KMS-11 (cell line): ENCODE data around the gene PRKAG3.

Source experiments
- H2AFZ ChIP-seq: fragments of 200-600 bp; sonication (generic); 2 replicates; pipeline ENCODE4 v1.6.1; 2016; ENCODE audit warnings: antibody characterized with exemption, mixed run types, low read depth
- H3K27ac ChIP-seq: fragments of 200-600 bp; sonication (generic); 2 replicates; pipeline ENCODE4 v1.6.1; 2016; ENCODE audit warnings: mild to moderate bottlenecking, mixed run types
- H3K27me3 ChIP-seq: fragments of 200-600 bp; sonication (generic); 2 replicates; pipeline ENCODE4 v1.6.1; 2017; ENCODE audit warnings: mild to moderate bottlenecking, low read depth, mixed run types, moderate library complexity; ENCODE audit not compliant: insufficient read depth
- H3K36me3 ChIP-seq: fragments of 200-600 bp; sonication (generic); 2 replicates; pipeline ENCODE4 v1.6.1; 2017; ENCODE audit warnings: mild to moderate bottlenecking, mixed run types; ENCODE audit not compliant: insufficient read depth
- H3K4me1 ChIP-seq: fragments of 200-600 bp; sonication (generic); 2 replicates; pipeline ENCODE4 v1.6.1; 2016; ENCODE audit warnings: mild to moderate bottlenecking, low read depth, mixed run types; ENCODE audit not compliant: poor library complexity, severe bottlenecking
- H3K4me2 ChIP-seq: fragments of 200-600 bp; sonication (generic); 2 replicates; pipeline ENCODE4 v1.7.0; 2016; ENCODE audit warnings: mild to moderate bottlenecking, mixed run types
- H3K4me3 ChIP-seq: fragments of 200-600 bp; sonication (generic); IDR thresholded peaks from 2 replicates; pipeline ENCODE4 v1.6.1; 2017; ENCODE audit warnings: low read depth, low read length, mixed read lengths; ENCODE audit not compliant: insufficient read depth
- H3K79me2 ChIP-seq: fragments of 200-600 bp; sonication (generic); 2 replicates; pipeline ENCODE4 v1.6.1; 2016; ENCODE audit warnings: low read depth, mixed run types; ENCODE audit not compliant: insufficient read depth
- H3K9ac ChIP-seq: fragments of 200-600 bp; sonication (generic); 2 replicates; pipeline ENCODE4 v1.6.1; 2016; ENCODE audit warnings: mild to moderate bottlenecking, mixed run types
- H4K20me1 ChIP-seq: fragments of 200-600 bp; sonication (generic); 2 replicates; pipeline ENCODE4 v1.6.1; 2016; ENCODE audit warnings: mild to moderate bottlenecking, mixed run types; ENCODE audit not compliant: insufficient read depth
- TF ChIP-seq, protein P1 (sequence below): fragments of 200-600 bp; sonication (generic); conservative IDR thresholded peaks from 2 replicates; pipeline ENCODE4 v1.6.1; 2017; ENCODE audit warnings: low read depth, mild to moderate bottlenecking, antibody characterized with exemption, low read length, moderate library complexity, mixed read lengths

PRKAG3 gene

DNA sequence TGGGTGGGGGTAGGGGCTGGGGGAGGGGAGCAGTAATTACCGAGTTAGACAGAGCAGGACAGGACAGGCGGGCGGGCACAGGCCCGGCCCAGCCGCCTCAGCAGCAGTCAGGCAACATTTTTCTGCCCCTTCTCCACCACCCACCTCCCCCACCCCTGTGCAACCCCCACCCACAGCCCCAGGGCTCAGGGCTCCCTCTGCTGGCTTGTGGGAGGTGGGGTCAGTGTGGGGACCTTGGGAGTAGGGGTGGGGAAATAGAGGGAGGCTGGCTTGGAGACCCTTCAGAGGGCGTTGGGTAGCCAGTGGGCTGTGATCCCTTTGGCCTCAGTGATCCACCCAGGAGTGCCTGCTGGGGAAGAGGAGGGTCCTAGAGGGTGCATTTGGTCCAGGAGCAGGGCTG is 34.4 kb upstream of the PRKAG3 start:
- no peaks in the 10 kb centered on the region for H3K36me3 ChIP-seq
- H3K79me2 ChIP-seq = no peaks in the 10 kb centered on the region
- no peaks in the 10 kb centered on the region for H3K4me1 ChIP-seq
- H3K27ac ChIP-seq = no peak overlapping the region
- H3K4me2 ChIP-seq = no peak overlapping the region
- no peak overlapping the region for H3K9ac ChIP-seq
- H3K4me3 ChIP-seq = no peak overlapping the region
- H3K27me3 ChIP-seq = peaks cover 11% of the 10 kb centered on the region; the same call in 1 of the 2 replicates
- TF ChIP-seq, protein P1, sequence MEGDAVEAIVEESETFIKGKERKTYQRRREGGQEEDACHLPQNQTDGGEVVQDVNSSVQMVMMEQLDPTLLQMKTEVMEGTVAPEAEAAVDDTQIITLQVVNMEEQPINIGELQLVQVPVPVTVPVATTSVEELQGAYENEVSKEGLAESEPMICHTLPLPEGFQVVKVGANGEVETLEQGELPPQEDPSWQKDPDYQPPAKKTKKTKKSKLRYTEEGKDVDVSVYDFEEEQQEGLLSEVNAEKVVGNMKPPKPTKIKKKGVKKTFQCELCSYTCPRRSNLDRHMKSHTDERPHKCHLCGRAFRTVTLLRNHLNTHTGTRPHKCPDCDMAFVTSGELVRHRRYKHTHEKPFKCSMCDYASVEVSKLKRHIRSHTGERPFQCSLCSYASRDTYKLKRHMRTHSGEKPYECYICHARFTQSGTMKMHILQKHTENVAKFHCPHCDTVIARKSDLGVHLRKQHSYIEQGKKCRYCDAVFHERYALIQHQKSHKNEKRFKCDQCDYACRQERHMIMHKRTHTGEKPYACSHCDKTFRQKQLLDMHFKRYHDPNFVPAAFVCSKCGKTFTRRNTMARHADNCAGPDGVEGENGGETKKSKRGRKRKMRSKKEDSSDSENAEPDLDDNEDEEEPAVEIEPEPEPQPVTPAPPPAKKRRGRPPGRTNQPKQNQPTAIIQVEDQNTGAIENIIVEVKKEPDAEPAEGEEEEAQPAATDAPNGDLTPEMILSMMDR = no peak
- H2AFZ ChIP-seq = no peak overlapping the region
- no peaks in the 10 kb centered on the region for H4K20me1 ChIP-seq

DNA sequence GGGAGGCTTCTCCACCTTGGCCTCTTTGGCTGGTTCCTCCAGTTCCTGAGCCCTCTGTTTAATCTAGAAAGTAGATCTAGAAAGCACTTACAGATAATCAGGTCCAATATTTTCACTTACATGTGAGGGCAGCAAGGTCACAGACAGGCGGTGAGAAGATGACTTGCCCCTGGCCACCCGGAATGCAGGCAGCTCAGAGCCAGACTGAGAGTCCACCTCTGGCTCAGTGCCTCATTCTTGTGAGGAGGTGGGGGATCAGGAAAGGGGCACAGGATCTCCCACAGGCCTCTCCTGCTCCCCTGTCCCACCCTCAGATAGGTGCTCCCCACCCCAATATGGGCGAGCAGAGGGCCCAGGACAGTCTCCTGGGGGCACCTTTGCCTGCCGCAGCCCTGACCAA is 33.8 kb upstream of the PRKAG3 start:
- no peaks in the 10 kb centered on the region for H4K20me1 ChIP-seq
- H3K27me3 ChIP-seq = peaks cover 16% of the 10 kb centered on the region
- no peak overlapping the region for H3K4me3 ChIP-seq
- TF ChIP-seq, protein P1 = no peak
- no peak overlapping the region for H2AFZ ChIP-seq
- no peak overlapping the region for H3K9ac ChIP-seq
- H3K4me1 ChIP-seq = no peaks in the 10 kb centered on the region
- no peaks in the 10 kb centered on the region for H3K36me3 ChIP-seq
- no peak overlapping the region for H3K4me2 ChIP-seq
- no peak overlapping the region for H3K27ac ChIP-seq
- H3K79me2 ChIP-seq = no peaks in the 10 kb centered on the region

DNA sequence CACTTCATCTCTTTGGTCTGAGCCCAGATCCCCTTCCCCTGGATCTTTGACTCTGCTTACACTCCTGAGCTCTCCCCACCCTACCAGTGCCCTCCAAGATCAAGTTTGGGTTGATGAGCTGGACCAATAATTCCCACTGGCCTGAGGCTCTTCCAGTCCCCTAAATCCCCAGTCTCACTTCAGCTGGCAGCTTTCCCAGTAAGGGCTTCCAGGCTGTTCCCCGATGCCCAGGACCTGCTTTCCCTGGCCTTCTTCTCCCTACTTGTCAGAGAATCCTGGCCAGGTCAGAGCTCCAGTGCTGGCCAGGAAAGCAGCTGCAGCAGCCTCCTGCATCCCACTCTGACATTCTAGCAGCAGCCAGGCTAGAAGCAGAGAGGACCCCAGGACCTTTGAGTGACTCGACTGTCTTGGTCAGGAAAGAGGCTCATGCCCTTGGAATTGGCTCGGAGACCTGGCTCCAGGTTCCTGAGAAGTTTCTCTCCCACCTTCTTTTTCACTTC is 31.5 kb upstream of the PRKAG3 start:
- no peak overlapping the region for H3K27ac ChIP-seq
- H2AFZ ChIP-seq = no peak overlapping the region
- peaks cover 34% of the 10 kb centered on the region for H3K27me3 ChIP-seq
- H3K79me2 ChIP-seq = no peaks in the 10 kb centered on the region
- H3K4me3 ChIP-seq = no peak overlapping the region
- no peak overlapping the region for H3K9ac ChIP-seq
- TF ChIP-seq, protein P1 = no peak
- H4K20me1 ChIP-seq = no peaks in the 10 kb centered on the region
- H3K4me1 ChIP-seq = no peaks in the 10 kb centered on the region
- H3K36me3 ChIP-seq = no peaks in the 10 kb centered on the region
- no peak overlapping the region for H3K4me2 ChIP-seq

DNA sequence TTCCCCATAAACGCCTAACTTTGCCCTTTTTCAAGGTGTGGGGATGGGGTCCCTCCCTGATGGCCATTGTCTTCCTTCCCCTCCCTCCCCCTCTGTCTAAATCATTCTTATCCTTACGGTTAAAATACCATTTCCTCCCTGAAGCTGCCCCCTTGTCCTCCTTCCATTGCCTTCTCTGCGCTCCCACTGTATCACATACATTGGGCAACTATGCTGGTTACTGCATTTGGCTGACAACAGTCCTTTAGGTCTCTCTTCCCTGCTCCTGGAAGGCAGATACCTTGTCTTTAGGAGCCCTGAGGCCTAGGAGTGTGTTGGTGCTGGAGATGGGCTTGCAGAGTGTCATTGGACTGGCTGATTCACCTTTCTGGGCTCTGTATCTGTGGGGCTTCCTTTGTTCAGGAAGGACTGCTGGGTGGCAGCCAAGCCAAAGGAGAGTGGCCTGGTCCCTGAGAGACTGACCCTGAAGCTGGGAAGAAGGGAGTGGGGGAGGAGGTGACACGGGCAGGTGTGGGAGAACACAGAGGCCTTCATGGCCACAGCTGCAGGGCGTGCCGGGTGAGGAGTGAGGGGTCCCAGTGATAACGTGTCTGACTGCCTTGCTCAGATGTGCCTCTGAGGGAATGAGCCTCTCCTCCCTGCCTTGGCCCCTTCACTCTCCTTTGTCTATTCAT is 30.2 kb upstream of the PRKAG3 start:
- Histone ChIP-seq H3K79me2 (no peaks in the 10 kb centered on the region), H3K4me1 (peaks cover 2% of the 10 kb centered on the region), H3K9ac (no peak overlapping the region), H2AFZ (no peak overlapping the region), H3K36me3 (no peaks in the 10 kb centered on the region), H3K27me3 (peaks cover 38% of the 10 kb centered on the region), H4K20me1 (no peaks in the 10 kb centered on the region), H3K27ac (no peak overlapping the region), H3K4me2 (no peak overlapping the region), H3K4me3 (no peak overlapping the region)
- TF ChIP-seq, protein P1 = no peak
